HG03159 (cell line): ENCODE measurements around the gene PCYOX1L.

Source experiments
- ATAC-seq: cut with Tn5 transposase; IDR thresholded peaks from one replicate; pipeline ENCODE4 v1.9.1; 2021; ENCODE audit warnings: mild to moderate bottlenecking, moderate library complexity; ENCODE audit not compliant: unreplicated experiment

Gene PCYOX1L

DNA sequence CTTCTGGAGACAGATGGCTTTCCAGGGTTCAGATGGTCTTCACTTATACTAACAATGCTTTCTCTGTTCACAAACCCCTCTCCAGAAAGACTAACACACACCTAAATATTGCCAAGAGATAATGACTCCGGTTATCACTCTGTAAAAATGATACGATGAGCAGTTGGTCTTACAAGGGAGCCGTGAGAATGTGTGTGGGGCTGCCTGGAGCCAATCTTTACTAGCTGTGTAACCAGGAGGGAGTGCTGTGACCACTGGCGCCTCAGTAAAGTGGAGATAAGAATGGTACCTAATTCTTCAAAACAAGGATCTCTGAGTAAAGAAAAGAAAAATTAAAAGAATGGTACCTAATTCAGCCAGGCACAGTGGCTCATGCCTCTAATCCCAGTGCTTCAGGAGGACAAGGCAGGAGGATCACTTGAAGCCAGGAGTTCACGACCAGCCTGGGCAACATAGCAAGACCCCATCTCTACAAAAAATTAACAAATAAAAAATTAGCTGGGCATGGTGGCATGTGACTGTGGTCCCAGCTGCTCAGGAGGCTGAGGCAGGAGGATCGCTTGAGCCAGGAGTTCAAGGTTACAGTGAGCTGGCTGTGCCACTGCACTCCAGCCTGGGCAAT is 61.2 kb downstream of the PCYOX1L start:
- ATAC-seq = no peak
